Neural progenitor cell (in vitro differentiated cells): Measurements from ENCODE around the gene UGT1A4.

Source experiments
- EZH2 ChIP-seq: fragments of 200-600 bp; sonication (generic); IDR thresholded peaks from 2 replicates; pipeline ENCODE4 v1.6.1; 2017; ENCODE audit warnings: antibody characterized with exemption, mild to moderate bottlenecking, moderate library complexity
- EZH2phosphoT487 ChIP-seq: fragments of 200-600 bp; sonication (generic); IDR thresholded peaks from 2 replicates; pipeline ENCODE4 v1.6.1; 2017; ENCODE audit warnings: antibody characterized with exemption
- TF ChIP-seq, protein P1 (sequence below): fragments of 200-600 bp; sonication (generic); IDR thresholded peaks from 2 replicates; pipeline ENCODE4 v1.5.1; 2017; ENCODE audit warnings: antibody characterized with exemption, mild to moderate bottlenecking

DNA sequence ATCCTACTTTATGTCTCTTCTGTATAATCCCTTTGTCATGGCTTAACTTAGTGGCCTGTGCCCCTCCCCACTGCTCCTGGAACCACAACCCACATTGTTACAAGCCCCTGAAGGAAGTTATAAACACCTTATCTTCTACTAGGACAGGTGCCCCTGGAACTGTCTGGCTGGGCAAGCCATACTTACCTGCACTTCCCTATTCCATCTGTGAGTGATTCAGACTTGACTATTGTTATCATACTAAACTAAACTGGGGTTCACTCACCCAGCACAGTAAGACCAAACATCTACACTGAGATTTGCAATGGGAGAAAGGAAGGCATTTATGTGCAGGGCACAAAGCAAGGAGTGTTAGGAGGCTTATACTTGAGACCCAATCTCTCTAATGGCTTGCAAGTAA is 29.5 kb upstream of the UGT1A4 start:
- TF ChIP-seq, protein P1, sequence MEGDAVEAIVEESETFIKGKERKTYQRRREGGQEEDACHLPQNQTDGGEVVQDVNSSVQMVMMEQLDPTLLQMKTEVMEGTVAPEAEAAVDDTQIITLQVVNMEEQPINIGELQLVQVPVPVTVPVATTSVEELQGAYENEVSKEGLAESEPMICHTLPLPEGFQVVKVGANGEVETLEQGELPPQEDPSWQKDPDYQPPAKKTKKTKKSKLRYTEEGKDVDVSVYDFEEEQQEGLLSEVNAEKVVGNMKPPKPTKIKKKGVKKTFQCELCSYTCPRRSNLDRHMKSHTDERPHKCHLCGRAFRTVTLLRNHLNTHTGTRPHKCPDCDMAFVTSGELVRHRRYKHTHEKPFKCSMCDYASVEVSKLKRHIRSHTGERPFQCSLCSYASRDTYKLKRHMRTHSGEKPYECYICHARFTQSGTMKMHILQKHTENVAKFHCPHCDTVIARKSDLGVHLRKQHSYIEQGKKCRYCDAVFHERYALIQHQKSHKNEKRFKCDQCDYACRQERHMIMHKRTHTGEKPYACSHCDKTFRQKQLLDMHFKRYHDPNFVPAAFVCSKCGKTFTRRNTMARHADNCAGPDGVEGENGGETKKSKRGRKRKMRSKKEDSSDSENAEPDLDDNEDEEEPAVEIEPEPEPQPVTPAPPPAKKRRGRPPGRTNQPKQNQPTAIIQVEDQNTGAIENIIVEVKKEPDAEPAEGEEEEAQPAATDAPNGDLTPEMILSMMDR = no peak
- TF ChIP-seq EZH2 (no peak), EZH2phosphoT487 (no peak)
